H1 (cell line): ENCODE data around the gene SOX12. TPM values are rescaled to one million over a fixed set of nuclear protein-coding genes. Genes with fewer than 3 reads are reported as not detected.
A peak's percentile ranks its signal among the peaks of the same experiment; 100 is the strongest.
"Not testable (repeated sequence)": the region's sequence is repeated elsewhere in the genome, so short reads cannot be mapped to it uniquely, and the experiment has no call there.

Experiments used
- CTCF ChIA-PET: fragments of 300-600 bp; sonication (Branson Sonifier 250); formaldehyde crosslinking; loops from one replicate; lab custom pipeline; 2021; ENCODE audit not compliant: partially characterized antibody; lab: Charles Lee
- POLR2A ChIA-PET: fragments of 300-600 bp; sonication (Branson Sonifier 250); formaldehyde crosslinking; loops from one replicate; lab custom pipeline; 2021; ENCODE audit warnings: inconsistent platforms; ENCODE audit not compliant: partially characterized antibody; lab: Charles Lee
- DNase-seq, 2 experiments: peaks; one replicate each; pipeline versions ENCODE4 v3.0.0 to v3.0.0-alpha.2; 2010 to 2022; ENCODE audit warnings: low spot score in 2 of 2, low read depth in 1 of 2, mixed read lengths in 1 of 2
- FAIRE-seq: peaks from 2 replicates; lab custom pipeline; 2011; peaks lifted over from hg19 to GRCh38; lab: Jason Lieb, UNC
- H2AFZ ChIP-seq: 2 replicates; pipeline ENCODE4 v1.8.1; 2012; ENCODE audit warnings: low read length, inconsistent platforms
- H2AK5ac ChIP-seq: 2 replicates; pipeline ENCODE4 v1.6.1; 2013; ENCODE audit warnings: low read depth, low read length
- H2BK120ac ChIP-seq: replicated peaks from 2 replicates; pipeline ENCODE3; 2013; ENCODE audit warnings: low read depth, low read length, inconsistent platforms
- H2BK12ac ChIP-seq: 2 replicates; pipeline ENCODE4 v1.6.1; 2013; ENCODE audit warnings: low read depth, low read length
- H2BK15ac ChIP-seq: 2 replicates; pipeline ENCODE4 v1.6.1; 2013; ENCODE audit warnings: low read length
- H2BK20ac ChIP-seq: 2 replicates; pipeline ENCODE4 v1.6.1; 2013; ENCODE audit warnings: low read length
- H2BK5ac ChIP-seq: 2 replicates; pipeline ENCODE4 v1.6.1; 2013; ENCODE audit warnings: low read depth, low read length
- H3K14ac ChIP-seq: 2 replicates; pipeline ENCODE4 v1.6.1; 2013; ENCODE audit warnings: inconsistent platforms; ENCODE audit not compliant: insufficient read length
- H3K18ac ChIP-seq: 2 replicates; pipeline ENCODE4 v1.6.1; 2013; ENCODE audit warnings: low read length; ENCODE audit errors: extremely low read depth
- H3K23ac ChIP-seq: 2 replicates; pipeline ENCODE4 v1.6.1; 2013; ENCODE audit warnings: inconsistent platforms; ENCODE audit not compliant: insufficient read length
- H3K23me2 ChIP-seq: 2 replicates; pipeline ENCODE4 v1.6.1; 2013; ENCODE audit warnings: low read depth, low read length
- H3K27ac ChIP-seq: 2 replicates; pipeline ENCODE4 v1.6.1; 2011; ENCODE audit warnings: low read depth, low read length, inconsistent platforms
- H3K27me3 ChIP-seq, 4 experiments: replicated peaks in 1 of 4; 1 replicate in 1 of 4; 2 replicates in 3 of 4; pipeline versions ENCODE4 v1.6.1 to v1.8.1; 2011 to 2013; ENCODE audit warnings: low read length in 3 of 4, mild to moderate bottlenecking in 3 of 4, inconsistent platforms in 2 of 4, mixed read lengths in 2 of 4, moderate library complexity in 1 of 4; ENCODE audit not compliant: control insufficient read depth in 3 of 4, insufficient read depth in 3 of 4; ENCODE audit errors: extremely low read depth in 1 of 4
- H3K36me3 ChIP-seq, 4 experiments: 2 replicates each; pipeline versions ENCODE4 v1.6.1 to v1.8.1; 2011 to 2013; ENCODE audit warnings: mild to moderate bottlenecking in 4 of 4, low read length in 3 of 4, moderate library complexity in 2 of 4, control low read depth in 1 of 4, inconsistent platforms in 1 of 4; ENCODE audit not compliant: insufficient read depth in 4 of 4, control insufficient read depth in 2 of 4
- H3K4ac ChIP-seq: replicated peaks from 2 replicates; pipeline ENCODE3; 2013; ENCODE audit warnings: low read length, low read depth, mixed read lengths, inconsistent platforms; ENCODE audit not compliant: insufficient read length
- H3K4me1 ChIP-seq, 4 experiments: replicated peaks in 1 of 4; 1 replicate in 1 of 4; 2 replicates in 3 of 4; pipeline versions ENCODE4 v1.6.1 to v1.8.1; 2011 to 2013; ENCODE audit warnings: low read length in 3 of 4, inconsistent platforms in 2 of 4, mixed read lengths in 1 of 4; ENCODE audit not compliant: insufficient read depth in 4 of 4, control insufficient read depth in 3 of 4
- H3K4me2 ChIP-seq, 2 experiments: 2 replicates each; pipeline versions ENCODE4 v1.6.1 to v1.8.1; 2011 to 2013; ENCODE audit warnings: low read depth in 2 of 2, low read length in 2 of 2, control low read depth in 1 of 2, inconsistent platforms in 1 of 2, mild to moderate bottlenecking in 1 of 2; ENCODE audit not compliant: insufficient read depth in 1 of 2
- H3K4me3 ChIP-seq, 4 experiments: fragments of 200-600, 300-600 bp in 1 of 4; sonication (generic), shearing (Covaris generic), sonication (Bioruptor Twin) in 1 of 4; 2 replicates each; pipeline versions ENCODE4 v1.5.1 to v1.8.1; 2011 to 2016; ENCODE audit warnings: low read length in 4 of 4, low read depth in 3 of 4, control low read depth in 2 of 4, inconsistent platforms in 2 of 4, mild to moderate bottlenecking in 2 of 4, mixed read lengths in 1 of 4, moderate library complexity in 1 of 4; ENCODE audit not compliant: insufficient read depth in 2 of 4; ENCODE audit errors: extremely low read depth in 1 of 4
- H3K56ac ChIP-seq: replicated peaks from 2 replicates; pipeline ENCODE3; 2013; ENCODE audit warnings: low read depth, mild to moderate bottlenecking, mixed read lengths, low read length, inconsistent platforms; ENCODE audit not compliant: insufficient read length
- H3K79me1 ChIP-seq: 2 replicates; pipeline ENCODE4 v1.6.1; 2013; ENCODE audit warnings: low read depth, low read length, control low read depth
- H3K79me2 ChIP-seq, 2 experiments: 2 replicates each; pipeline versions ENCODE4 v1.6.1 to v1.8.1; 2012 to 2013; ENCODE audit warnings: low read length in 2 of 2, mild to moderate bottlenecking in 2 of 2, inconsistent platforms in 1 of 2; ENCODE audit not compliant: insufficient read depth in 2 of 2, control insufficient read depth in 1 of 2
- H3K9ac ChIP-seq, 4 experiments: replicated peaks in 1 of 4; 1 replicate in 1 of 4; 2 replicates in 3 of 4; pipeline versions ENCODE4 v1.6.1 to v1.8.1; 2011 to 2013; ENCODE audit warnings: low read depth in 3 of 4, low read length in 3 of 4, control low read depth in 2 of 4, mild to moderate bottlenecking in 2 of 4, moderate library complexity in 2 of 4, inconsistent platforms in 1 of 4; ENCODE audit errors: extremely low read depth in 1 of 4
- H3K9me3 ChIP-seq, 2 experiments: 2 replicates each; pipeline versions ENCODE4 v1.6.1 to v1.8.1; 2012 to 2013; ENCODE audit warnings: mild to moderate bottlenecking in 2 of 2, moderate library complexity in 2 of 2, control low read depth in 1 of 2, inconsistent platforms in 1 of 2, low read depth in 1 of 2, low read length in 1 of 2, mixed read lengths in 1 of 2; ENCODE audit not compliant: insufficient read depth in 2 of 2
- H4K20me1 ChIP-seq, 2 experiments: replicated peaks in 1 of 2; 2 replicates each; pipeline versions ENCODE3 to v1.8.1; 2011 to 2013; ENCODE audit warnings: inconsistent platforms in 2 of 2, low read length in 2 of 2, mild to moderate bottlenecking in 1 of 2; ENCODE audit not compliant: insufficient read depth in 2 of 2, control insufficient read depth in 1 of 2
- H4K5ac ChIP-seq: 2 replicates; pipeline ENCODE4 v1.6.1; 2013; ENCODE audit warnings: low read length, low read depth, mixed read lengths, inconsistent platforms; ENCODE audit not compliant: insufficient read length
- H4K8ac ChIP-seq: 2 replicates; pipeline ENCODE4 v1.8.0; 2013; ENCODE audit warnings: mild to moderate bottlenecking, moderate library complexity, low read length, inconsistent platforms; ENCODE audit not compliant: insufficient read depth; ENCODE audit errors: extremely low read depth
- H4K91ac ChIP-seq: replicated peaks from 2 replicates; pipeline ENCODE3; 2013; ENCODE audit warnings: low read length, mixed read lengths, inconsistent platforms; ENCODE audit not compliant: insufficient read length
- JUN ChIP-seq: IDR thresholded peaks from 2 replicates; pipeline ENCODE4 v1.6.1; 2011; ENCODE audit warnings: low read depth, mild to moderate bottlenecking, improper control_type of control experiment, low read length
- RFX5 ChIP-seq: IDR thresholded peaks from 2 replicates; pipeline ENCODE4 v1.6.1; 2011; ENCODE audit warnings: low read depth, low read length, improper control_type of control experiment, borderline replicate concordance
- WGBS, 2 experiments: shearing (Covaris generic) in 1 of 2; methylation state at CpG; one replicate each; pipeline versions ENCODE4 v1.1.6 to v1.1.7; 2013 to 2015; ENCODE audit warnings: low lambda C conversion rate in 2 of 2, mixed read lengths in 2 of 2, inconsistent platforms in 1 of 2, low coverage in 1 of 2, missing lambda C conversion rate in 1 of 2; ENCODE audit not compliant: insufficient replicate concordance in 2 of 2, insufficient coverage in 1 of 2, insufficient read length in 1 of 2; ENCODE audit errors: extremely low coverage in 1 of 2, missing lambda C conversion rate in 1 of 2; 5-methylcytosine and 5-hydroxymethylcytosine counted together
- polyA plus RNA-seq, 7 experiments: library from polyadenylated mRNA; depleted of rRNA in 3 of 7; stranded (reverse) in 5 of 7; unstranded in 2 of 7; fragments of >200 nt in 5 of 7; fragments of 200-250 nt in 2 of 7; gene quantifications; 1 replicate in 5 of 7; 2 replicates in 1 of 7; 4 replicates in 1 of 7; pipeline versions ENCODE4 v1.2.1 to v1.2.3, GENCODE V29; 2011 to 2013; ENCODE audit warnings: missing spikeins in 2 of 7, mixed read lengths in 2 of 7
- total RNA-seq: library from RNA; stranded (reverse); fragmentation: NEBNext Ultra II Directional; extraction: Animal tissue kit (Norgen Biotek cat#: 25700); gene quantifications from 2 replicates; pipeline ENCODE4 v1.2.1, GENCODE V29; 2021

The SOX12 gene
- total and polyA plus RNA-seq, 2 of the 8 experiments (the other 6 are each of a cell fraction or from before 2014, with no cell fraction given) = 6.4 to 63.0 TPM

DNA sequence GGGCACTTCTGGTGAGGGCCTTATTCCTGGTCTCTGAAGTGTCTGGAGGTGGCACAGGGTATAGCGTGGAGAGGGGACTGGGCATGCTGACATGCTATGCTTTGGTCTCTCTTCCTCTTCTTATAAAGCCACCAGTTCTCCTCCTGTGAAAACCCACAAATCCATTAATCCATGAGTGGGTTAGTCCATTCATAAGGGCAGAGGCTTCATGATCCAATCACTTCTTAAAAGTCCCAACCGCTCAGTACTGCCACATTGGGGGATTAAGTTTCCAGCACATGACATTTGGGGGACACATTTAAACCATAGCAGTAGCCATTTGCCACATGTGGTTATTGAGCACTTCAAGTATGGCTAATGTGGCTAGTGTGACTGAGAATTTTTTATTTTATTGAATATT is 51.4 kb downstream of the SOX12 start (continued):
- TF ChIP-seq JUN (no peak), RFX5 (no peak)

DNA sequence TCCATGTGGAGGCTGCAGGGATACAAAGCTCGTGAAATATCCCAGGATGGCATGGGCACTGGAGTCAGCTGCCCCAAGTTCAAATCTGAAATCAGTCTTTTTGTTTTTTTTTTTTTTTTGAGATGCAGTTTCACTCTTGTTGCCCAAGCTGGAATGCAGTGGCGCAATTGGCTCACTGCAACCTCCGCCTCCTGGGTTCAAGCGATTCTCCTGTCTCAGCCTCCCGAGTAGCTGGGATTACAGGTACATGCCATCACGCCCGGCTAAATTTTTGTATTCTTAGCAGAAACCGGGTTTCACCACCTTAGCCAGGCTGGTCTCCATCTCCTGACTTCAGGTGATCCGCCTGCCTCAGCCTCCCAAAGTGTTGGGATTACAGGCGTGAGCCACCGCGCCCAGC is 52.2 kb downstream of the SOX12 start:
- H2BK120ac ChIP-seq = not testable (repeated sequence)

More for the DNA sequence above, 52.2 kb downstream of the SOX12 start:
- H3K23me2 ChIP-seq, H2BK15ac ChIP-seq, H3K79me1 ChIP-seq, H4K20me1 ChIP-seq, H3K4me2 ChIP-seq, H3K23ac ChIP-seq, H4K91ac ChIP-seq, H2AFZ ChIP-seq, H3K14ac ChIP-seq, H3K27ac ChIP-seq, H2AK5ac ChIP-seq, DNase-seq, H2BK5ac ChIP-seq, H3K36me3 ChIP-seq, H4K5ac ChIP-seq, H4K8ac ChIP-seq, H3K56ac ChIP-seq, H2BK20ac ChIP-seq, H3K9ac ChIP-seq, FAIRE-seq, H3K4ac ChIP-seq, H3K18ac ChIP-seq, H3K9me3 ChIP-seq, H3K4me3 ChIP-seq, H3K79me2 ChIP-seq, H3K4me1 ChIP-seq: not testable (repeated sequence)
- ChIA-PET POLR2A (interaction anchor here (1.1 to 15.2 kb wide), 10 partner anchors 9 to 98 kb away, joined by 3 to 263 read pairs (median 4); partner anchors contain the start of gene NRSN2), CTCF (interaction anchor here (1.0 to 2.0 kb wide), 3 partner anchors 15 to 51 kb away, joined by 4 to 6 read pairs (median 6); no protein-coding TSS in a partner anchor)
- 91% methylated on average over 12 of the region's 12 CpGs; no CpG with 5 or more reads in 1 of the 2 experiments for WGBS, 2 experiments
- Histone ChIP-seq H3K27me3 (peaks cover 0 to 11% (median 8%) of the 10 kb centered on the region in 4 experiments; a peak in 5 of 7 replicates), H2BK12ac (peak overlapping the region; percentile 60; the same call in 1 of the 2 replicates)
